Activated naive CD4-positive, alpha-beta T cell treated with anti-CD3 and anti-CD28 coated beads for 36 hours (primary cell): ENCODE measurements around the gene GPX4. TPM values are rescaled to one million over a fixed set of nuclear protein-coding genes. Genes with fewer than 3 reads are reported as not detected.
A peak's percentile ranks its signal among the peaks of the same experiment; 100 is the strongest.

ENCODE experiments used
- CTCF ChIA-PET: fragments of 350-600 bp; sonication (Branson Sonifier 250); formaldehyde crosslinking; loops from one replicate; lab custom pipeline; 2021; ENCODE audit warnings: antibody characterized with exemption; lab: Charles Lee
- DNase-seq: peaks from one replicate; pipeline ENCODE4 v3.0.0-alpha.2; 2020
- H3K27ac Mint-ChIP-seq: one replicate; pipeline ENCODE4 v1.8.0; 2021; ENCODE audit warnings: mild to moderate bottlenecking, mixed read lengths
- H3K27me3 Mint-ChIP-seq: one replicate; pipeline ENCODE4 v1.8.0; 2021; ENCODE audit warnings: low read depth, mixed read lengths
- H3K36me3 Mint-ChIP-seq: one replicate; pipeline ENCODE4 v1.8.0; 2021; ENCODE audit warnings: low read depth, mixed read lengths
- H3K4me1 Mint-ChIP-seq: one replicate; pipeline ENCODE4 v1.8.0; 2021; ENCODE audit warnings: low read depth, mixed read lengths
- H3K4me3 Mint-ChIP-seq: one replicate; pipeline ENCODE4 v1.8.0; 2021; ENCODE audit warnings: mild to moderate bottlenecking, moderate library complexity, mixed read lengths
- H3K9me3 Mint-ChIP-seq: one replicate; pipeline ENCODE4 v1.8.0; 2021; ENCODE audit warnings: mixed read lengths
- intact Hi-C: fragments of 100-400 bp; cut with micrococcal nuclease; formaldehyde crosslinking; loops from one replicate; pipeline ENCODE4 v1.15.1; 2023
- total RNA-seq, 2 experiments: library from RNA; stranded (reverse); gene quantifications; one replicate each; pipeline ENCODE4 v1.2.3, GENCODE V29; 2021

Gene GPX4
- 100 to 1,000 TPM; 244 to 253 TPM for total RNA-seq

GRCh38 chr19:1103708-1104310 lies at the start of gene GPX4:
Gene GPX4, plus strand, starts transcription at chr19:1103994. Its CDS starts 50 bp downstream, at chr19:1104044.
- Mint-ChIP-seq H3K27me3 (no peaks in the 10 kb centered on the region), H3K36me3 (peaks cover 9% of the 10 kb centered on the region), H3K9me3 (peaks cover 4% of the 10 kb centered on the region), H3K4me3 (peak within 1 kb of the TSS; percentile 72), H3K27ac (peak within 1 kb of the TSS; percentile 79), H3K4me1 (peaks cover 54% of the 10 kb centered on the region)
- DNase-seq: peak; percentile 99
- intact Hi-C loops: loop anchor here (1.0 to 5.0 kb wide), 6 partner anchors 9 to 424 kb away; partner anchors contain the start of genes MIDN, POLR2E, RNU6-2 and TMEM259
- CTCF ChIA-PET: no interaction called here

- Mint-ChIP-seq H3K4me1 (peaks cover 18% of the 10 kb centered on the region), H3K27ac (no peak overlapping the region), H3K4me3 (no peak overlapping the region), H3K27me3 (no peaks in the 10 kb centered on the region), H3K36me3 (peaks cover 14% of the 10 kb centered on the region), H3K9me3 (peaks cover 3% of the 10 kb centered on the region)
- DNase-seq: no peak
- intact Hi-C loops: no loop called here
- CTCF ChIA-PET: interaction anchor here (0.6 kb wide), 1 partner anchor 190 kb away, joined by 3 read pairs; no protein-coding TSS in a partner anchor
Observed at GRCh38 chr19:1054102-1055027, 49.4 kb upstream of the GPX4 start.

- peaks cover 3% of the 10 kb centered on the region for H3K9me3 Mint-ChIP-seq
- peaks cover 18% of the 10 kb centered on the region for H3K4me1 Mint-ChIP-seq
- H3K4me3 Mint-ChIP-seq: no peak overlapping the region
- intact Hi-C loops: no loop called here
- no peaks in the 10 kb centered on the region for H3K27me3 Mint-ChIP-seq
- peaks cover 14% of the 10 kb centered on the region for H3K36me3 Mint-ChIP-seq
- H3K27ac Mint-ChIP-seq: no peak overlapping the region
- CTCF ChIA-PET: no interaction called here
- DNase-seq: no peak
Observed at GRCh38 chr19:1055028-1055425, 48.8 kb upstream of the GPX4 start.

GRCh38 chr19:1055886-1056620 lies 47.7 kb upstream of the GPX4 start:
- CTCF ChIA-PET: no interaction called here
- peaks cover 18% of the 10 kb centered on the region for H3K4me1 Mint-ChIP-seq
- peaks cover 14% of the 10 kb centered on the region for H3K36me3 Mint-ChIP-seq
- no peak overlapping the region for H3K4me3 Mint-ChIP-seq
- intact Hi-C loops: no loop called here
- H3K27me3 Mint-ChIP-seq: no peaks in the 10 kb centered on the region
- peaks cover 3% of the 10 kb centered on the region for H3K9me3 Mint-ChIP-seq
- no peak for DNase-seq
- no peak overlapping the region for H3K27ac Mint-ChIP-seq

- peak overlapping the region; percentile 57 for H3K27ac Mint-ChIP-seq
- peaks cover 3% of the 10 kb centered on the region for H3K9me3 Mint-ChIP-seq
- H3K4me1 Mint-ChIP-seq: peaks cover 15% of the 10 kb centered on the region
- CTCF ChIA-PET: interaction anchor here (0.9 to 1.2 kb wide), 5 partner anchors 15 to 136 kb away, joined by 3 read pairs; no protein-coding TSS in a partner anchor
- DNase-seq: peak; percentile 60
- intact Hi-C loops: no loop called here
- H3K36me3 Mint-ChIP-seq: peaks cover 14% of the 10 kb centered on the region
- no peaks in the 10 kb centered on the region for H3K27me3 Mint-ChIP-seq
- no peak overlapping the region for H3K4me3 Mint-ChIP-seq
Observed at GRCh38 chr19:1057176-1057855, 46.5 kb upstream of the GPX4 start.

GRCh38 chr19:1058112-1058511 lies 45.7 kb upstream of the GPX4 start:
- CTCF ChIA-PET: interaction anchor here (0.7 to 1.2 kb wide), 6 partner anchors 9 to 135 kb away, joined by 3 read pairs; no protein-coding TSS in a partner anchor
- Mint-ChIP-seq H3K4me1 (peaks cover 17% of the 10 kb centered on the region), H3K27me3 (no peaks in the 10 kb centered on the region), H3K9me3 (peaks cover 3% of the 10 kb centered on the region), H3K36me3 (peaks cover 14% of the 10 kb centered on the region), H3K4me3 (no peak overlapping the region), H3K27ac (peak overlapping the region; percentile 23)
- peak; percentile 11 for DNase-seq
- intact Hi-C loops: no loop called here

GRCh38 chr19:1060689-1061088 lies 43.1 kb upstream of the GPX4 start:
- no peak overlapping the region for H3K27ac Mint-ChIP-seq
- H3K4me3 Mint-ChIP-seq: no peak overlapping the region
- no peaks in the 10 kb centered on the region for H3K27me3 Mint-ChIP-seq
- DNase-seq: no peak
- intact Hi-C loops: no loop called here
- H3K9me3 Mint-ChIP-seq: peaks cover 3% of the 10 kb centered on the region
- H3K36me3 Mint-ChIP-seq: peaks cover 14% of the 10 kb centered on the region
- H3K4me1 Mint-ChIP-seq: peaks cover 30% of the 10 kb centered on the region
- CTCF ChIA-PET: interaction anchor here (0.6 kb wide), 1 partner anchor 76 kb away, joined by 3 read pairs; no protein-coding TSS in a partner anchor

- Mint-ChIP-seq H3K4me1 (peaks cover 29% of the 10 kb centered on the region), H3K9me3 (peaks cover 3% of the 10 kb centered on the region)
Observed at GRCh38 chr19:1061987-1062386, 41.8 kb upstream of the GPX4 start.

GRCh38 chr19:1062387-1063029 lies 41.3 kb upstream of the GPX4 start:
- CTCF ChIA-PET: interaction anchor here (0.6 kb wide), 1 partner anchor 182 kb away, joined by 3 read pairs; no protein-coding TSS in a partner anchor
- intact Hi-C loops: no loop called here
- no peak overlapping the region for H3K27ac Mint-ChIP-seq
- H3K9me3 Mint-ChIP-seq: peaks cover under 1% of the 10 kb centered on the region
- DNase-seq: peak; percentile 60
- H3K4me1 Mint-ChIP-seq: peaks cover 23% of the 10 kb centered on the region
- H3K4me3 Mint-ChIP-seq: no peak overlapping the region
- H3K27me3 Mint-ChIP-seq: no peaks in the 10 kb centered on the region
- H3K36me3 Mint-ChIP-seq: peaks cover 2% of the 10 kb centered on the region

More at GRCh38 chr19:1061987-1062386, 41.8 kb upstream of the GPX4 start:
- H3K36me3 Mint-ChIP-seq: peaks cover 6% of the 10 kb centered on the region
- H3K27ac Mint-ChIP-seq: no peak overlapping the region
- no peak overlapping the region for H3K4me3 Mint-ChIP-seq
- no peak for DNase-seq
- H3K27me3 Mint-ChIP-seq: no peaks in the 10 kb centered on the region
- intact Hi-C loops: no loop called here
- CTCF ChIA-PET: interaction anchor here (0.6 kb wide), 1 partner anchor 183 kb away, joined by 3 read pairs; no protein-coding TSS in a partner anchor

GRCh38 chr19:1063030-1063908 lies 40.5 kb upstream of the GPX4 start:
- Mint-ChIP-seq H3K27ac (no peak overlapping the region), H3K4me3 (no peak overlapping the region), H3K36me3 (peaks cover 1% of the 10 kb centered on the region), H3K9me3 (no peaks in the 10 kb centered on the region), H3K27me3 (no peaks in the 10 kb centered on the region), H3K4me1 (peaks cover 17% of the 10 kb centered on the region)
- intact Hi-C loops: no loop called here
- DNase-seq: peak; percentile 68
- CTCF ChIA-PET: no interaction called here
